CD14-positive monocyte (primary cell): ENCODE measurements around the gene PXDC1. TPM values are rescaled to one million over a fixed set of nuclear protein-coding genes. Genes with fewer than 3 reads are reported as not detected.

Source experiments
- DNase-seq, 3 donors: peaks; one replicate each; pipeline ENCODE4 v3.0.0-alpha.2; 2011 to 2022
- H2AFZ ChIP-seq: 2 replicates; pipeline ENCODE4 v1.6.0; 2012; ENCODE audit warnings: mild to moderate bottlenecking, low read depth, low read length, inconsistent platforms; ENCODE audit not compliant: insufficient read depth, poor library complexity, severe bottlenecking
- H3K27ac ChIP-seq, 2 donors: 1 replicate in 1 of 2; 2 replicates in 1 of 2; pipeline ENCODE4 v1.5.1; 2012 to 2013; ENCODE audit warnings: low read length in 2 of 2, control low read depth in 1 of 2, inconsistent platforms in 1 of 2, low read depth in 1 of 2, mild to moderate bottlenecking in 1 of 2
- H3K27me3 ChIP-seq, 2 donors: one replicate each; pipeline versions ENCODE4 v1.6.0 to v1.6.1; 2011 to 2013; ENCODE audit warnings: low read length in 2 of 2; ENCODE audit not compliant: control insufficient read depth in 2 of 2, insufficient read depth in 2 of 2
- H3K36me3 ChIP-seq, 2 donors: replicated peaks in 1 of 2; 1 replicate in 1 of 2; 2 replicates in 1 of 2; pipeline versions ENCODE4 v1.5.1 to v1.6.1; 2012 to 2013; ENCODE audit warnings: low read length in 2 of 2, control low read depth in 1 of 2, inconsistent platforms in 1 of 2, mild to moderate bottlenecking in 1 of 2; ENCODE audit not compliant: insufficient read depth in 2 of 2, control insufficient read depth in 1 of 2
- H3K4me1 ChIP-seq, 2 donors: 1 replicate in 1 of 2; 2 replicates in 1 of 2; pipeline versions ENCODE4 v1.5.1 to v1.6.1; 2012 to 2013; ENCODE audit warnings: low read length in 2 of 2, control low read depth in 1 of 2, inconsistent platforms in 1 of 2, mild to moderate bottlenecking in 1 of 2, moderate library complexity in 1 of 2; ENCODE audit not compliant: insufficient read depth in 2 of 2, control insufficient read depth in 1 of 2
- H3K4me2 ChIP-seq: replicated peaks from 2 replicates; pipeline ENCODE3; 2012; ENCODE audit warnings: low read length, moderate library complexity, mild to moderate bottlenecking; ENCODE audit not compliant: poor library complexity, severe bottlenecking; ENCODE audit errors: extremely low read depth
- H3K4me3 ChIP-seq, 3 experiments: fragments of 200-600 bp in 1 of 3; sonication (generic) in 1 of 3; replicated peaks in 1 of 3; 1 replicate in 2 of 3; 2 replicates in 1 of 3; pipeline ENCODE4 v1.5.1; 2011 to 2013; ENCODE audit warnings: low read length in 3 of 3, mild to moderate bottlenecking in 3 of 3, control low read depth in 2 of 3, low read depth in 2 of 3, inconsistent platforms in 1 of 3, moderate library complexity in 1 of 3
- H3K79me2 ChIP-seq: 2 replicates; pipeline ENCODE4 v1.6.0; 2012; ENCODE audit warnings: mild to moderate bottlenecking, control low read depth, inconsistent platforms, low read length, moderate library complexity; ENCODE audit not compliant: insufficient read depth
- H3K9ac ChIP-seq: 2 replicates; pipeline ENCODE4 v1.6.0; 2017; ENCODE audit warnings: low read length, mild to moderate bottlenecking; ENCODE audit not compliant: insufficient read depth, poor library complexity, severe bottlenecking
- H3K9me3 ChIP-seq, 2 donors: replicated peaks in 1 of 2; 1 replicate in 1 of 2; 2 replicates in 1 of 2; pipeline versions ENCODE4 v1.5.1 to v1.6.1; 2012 to 2013; ENCODE audit warnings: low read length in 2 of 2, control low read depth in 1 of 2; ENCODE audit not compliant: control insufficient read depth in 1 of 2, insufficient read depth in 1 of 2
- H4K20me1 ChIP-seq: 2 replicates; pipeline ENCODE4 v1.6.0; 2012; ENCODE audit warnings: mild to moderate bottlenecking, low read length, control low read depth, moderate library complexity; ENCODE audit not compliant: insufficient read depth
- H3K27ac Mint-ChIP-seq, 7 donors: one replicate each; pipeline ENCODE4 v1.8.0; 2020; ENCODE audit warnings: mild to moderate bottlenecking in 7 of 7, mixed read lengths in 7 of 7, moderate library complexity in 6 of 7, inconsistent platforms in 2 of 7
- H3K27me3 Mint-ChIP-seq, 3 donors: one replicate each; pipeline ENCODE4 v1.8.0; 2021 to 2022; ENCODE audit warnings: low read depth in 3 of 3, mild to moderate bottlenecking in 3 of 3, mixed read lengths in 3 of 3, moderate library complexity in 3 of 3, inconsistent platforms in 1 of 3
- H3K36me3 Mint-ChIP-seq, 2 donors: one replicate each; pipeline ENCODE4 v1.8.0; 2020; ENCODE audit warnings: mixed read lengths in 2 of 2, inconsistent platforms in 1 of 2, mild to moderate bottlenecking in 1 of 2
- H3K4me1 Mint-ChIP-seq: one replicate; pipeline ENCODE4 v1.8.0; 2020; ENCODE audit warnings: mild to moderate bottlenecking, mixed read lengths
- H3K4me3 Mint-ChIP-seq, 2 donors: one replicate each; pipeline ENCODE4 v1.8.0; 2020; ENCODE audit warnings: mild to moderate bottlenecking in 2 of 2, mixed read lengths in 2 of 2, moderate library complexity in 1 of 2
- H3K9me3 Mint-ChIP-seq, 7 donors: one replicate each; pipeline ENCODE4 v1.8.0; 2020 to 2022; ENCODE audit warnings: mixed read lengths in 7 of 7, mild to moderate bottlenecking in 6 of 7, moderate library complexity in 6 of 7, inconsistent platforms in 2 of 7
- CTCF ChIP-seq: fragments of 200-600 bp; IDR thresholded peaks from one replicate; pipeline ENCODE4 v1.8.0; 2022; ENCODE audit warnings: antibody characterized with exemption, mild to moderate bottlenecking
- WGBS: methylation state at CpG from one replicate; pipeline ENCODE4 v1.1.5; 2013; ENCODE audit warnings: missing lambda C conversion rate; ENCODE audit not compliant: insufficient coverage; 5-methylcytosine and 5-hydroxymethylcytosine counted together
- intact Hi-C, 2 donors: fragments of 100-400 bp; cut with micrococcal nuclease; formaldehyde crosslinking; loops; one replicate each; pipeline versions ENCODE4 v1.15.0 to v1.15.1; 2023
- polyA plus RNA-seq, 3 donors: library from polyadenylated mRNA; depleted of rRNA in 1 of 3; unstranded in 2 of 3; stranded (reverse) in 1 of 3; fragments of 300-500 nt in 2 of 3; fragments of >200 nt in 1 of 3; fragmentation: Illumina TruSeq in 2 of 3; gene quantifications; 1 replicate in 2 of 3; 2 replicates in 1 of 3; pipeline ENCODE4 v1.2.3, GENCODE V29; 2012 to 2021

Gene PXDC1
- polyA plus RNA-seq, 3 donors = 0.48 to 0.92 (median 0.55) TPM

- Mint-ChIP-seq H3K4me3 (no peak overlapping the region), H3K36me3 (no peaks in the 10 kb centered on the region), H3K27me3 (peaks cover 0 to 3% (median 3%) of the 10 kb centered on the region in 3 donors), H3K27ac (no peak overlapping the region), H3K9me3 (peaks cover 0 to 3% (median 0%) of the 10 kb centered on the region in 7 donors), H3K4me1 (no peaks in the 10 kb centered on the region)
- no peaks in the 10 kb centered on the region for H3K4me1 ChIP-seq
- H2AFZ ChIP-seq = no peak overlapping the region
- no peak overlapping the region for H3K4me2 ChIP-seq
- no peak for TF ChIP-seq CTCF
- no peak for DNase-seq
- intact Hi-C loops = no loop called here
- H3K36me3 ChIP-seq = no peaks in the 10 kb centered on the region
- no peaks in the 10 kb centered on the region for H3K27me3 ChIP-seq
- H3K9me3 ChIP-seq = no peaks in the 10 kb centered on the region
- no peak overlapping the region for H3K9ac ChIP-seq
- no peak overlapping the region for H3K27ac ChIP-seq
- no peaks in the 10 kb centered on the region for H3K79me2 ChIP-seq
- WGBS = 100% methylated on average over 3 of the region's 4 CpGs
- no peaks in the 10 kb centered on the region for H4K20me1 ChIP-seq
- H3K4me3 ChIP-seq = no peak overlapping the region
These were observed 37.4 kb downstream of the PXDC1 start for GRCh38 chr6:3714111-3714510.

GRCh38 chr6:3712827-3713665 lies 38.5 kb downstream of the PXDC1 start:
- H3K27me3 Mint-ChIP-seq = peaks cover 0 to 2% (median 1%) of the 10 kb centered on the region in 3 donors
- Histone ChIP-seq H3K27ac (no peak overlapping the region), H3K36me3 (no peaks in the 10 kb centered on the region), H3K4me1 (no peaks in the 10 kb centered on the region), H4K20me1 (no peaks in the 10 kb centered on the region), H3K27me3 (no peaks in the 10 kb centered on the region), H3K4me3 (no peak overlapping the region), H3K9ac (no peak overlapping the region), H2AFZ (no peak overlapping the region), H3K9me3 (no peaks in the 10 kb centered on the region), H3K79me2 (no peaks in the 10 kb centered on the region), H3K4me2 (no peak overlapping the region)
- no peak overlapping the region for H3K27ac Mint-ChIP-seq
- no peak overlapping the region for H3K4me3 Mint-ChIP-seq
- peaks cover 0 to 3% (median 0%) of the 10 kb centered on the region in 7 donors for H3K9me3 Mint-ChIP-seq
- H3K36me3 Mint-ChIP-seq = no peaks in the 10 kb centered on the region
- TF ChIP-seq CTCF = no peak
- no peaks in the 10 kb centered on the region for H3K4me1 Mint-ChIP-seq
- intact Hi-C loops = no loop called here
- DNase-seq = no peak
- WGBS = 86% methylated on average over 7 of the region's 9 CpGs
